GM12878 (cell line): ENCODE measurements around the gene FSTL4. TPM values are rescaled to one million over a fixed set of nuclear protein-coding genes. Genes with fewer than 3 reads are reported as not detected.

Experiments used
- ATAC-seq: fragments of 200-7000 bp; cut with Tn5 transposase; 3 replicates; pipeline ENCODE4 v1.9.1; 2020; ENCODE audit warnings: mild to moderate bottlenecking, moderate library complexity
- BruUV-seq: library from RNA; stranded (reverse); fragments of 400-500 nt; replicated peaks from 2 replicates; lab custom pipeline; 2021; lab: Mats Ljungman, UMichigan
- CTCF ChIA-PET: fragments of 300-600 bp; sonication (Branson Sonifier 250); formaldehyde crosslinking; extraction: SDS; loops from one replicate; lab custom pipeline; 2021; ENCODE audit warnings: inconsistent platforms; lab: Yijun Ruan, JAX
- POLR2A ChIA-PET: fragments of 350-600 bp; formaldehyde crosslinking; extraction: SDS; loops from one replicate; lab custom pipeline; 2021; ENCODE audit warnings: inconsistent platforms; lab: Charles Lee
- RAD21 ChIA-PET: fragments of 300-600 bp; sonication (Branson Sonifier 250); formaldehyde crosslinking; loops from one replicate; lab custom pipeline; 2023; ENCODE audit warnings: antibody characterized with exemption; ENCODE audit not compliant: unreplicated experiment; lab: Charles Lee
- SMC1A ChIA-PET: fragments of 300-600 bp; sonication (Branson Sonifier 250); formaldehyde crosslinking; loops from one replicate; lab custom pipeline; 2023; ENCODE audit not compliant: unreplicated experiment, uncharacterized antibody; lab: Charles Lee
- DNase-seq: peaks from one replicate; pipeline ENCODE4 v3.0.0-alpha.2; 2011; ENCODE audit warnings: low read depth, low spot score
- FAIRE-seq: peaks from 3 replicates; lab custom pipeline; 2011; peaks lifted over from hg19 to GRCh38; lab: Jason Lieb, UNC
- H2AFZ ChIP-seq: 2 replicates; pipeline ENCODE4 v1.6.0; 2011; ENCODE audit warnings: low read depth, low read length, control low read depth; ENCODE audit not compliant: control insufficient read depth
- H3K27ac ChIP-seq: 2 replicates; pipeline ENCODE4 v1.5.1; 2011; ENCODE audit warnings: control low read depth; ENCODE audit not compliant: control insufficient read depth, insufficient read depth
- H3K27me3 ChIP-seq, 2 experiments: replicated peaks in 1 of 2; 2 replicates each; pipeline versions ENCODE4 v1.6.0 to v1.6.1; 2011; ENCODE audit warnings: low read length in 1 of 2; ENCODE audit not compliant: control insufficient read depth in 2 of 2, insufficient read depth in 2 of 2
- H3K36me3 ChIP-seq, 2 experiments: 2 replicates each; pipeline ENCODE4 v1.5.1; 2011; ENCODE audit warnings: low read length in 1 of 2; ENCODE audit not compliant: control insufficient read depth in 2 of 2, insufficient read depth in 2 of 2
- H3K4me1 ChIP-seq: 2 replicates; pipeline ENCODE4 v1.6.1; 2011; ENCODE audit warnings: mild to moderate bottlenecking, low read length, moderate library complexity, mixed read lengths; ENCODE audit not compliant: control insufficient read depth, insufficient read depth
- H3K4me2 ChIP-seq: 2 replicates; pipeline ENCODE4 v1.6.0; 2011; ENCODE audit warnings: control low read depth; ENCODE audit not compliant: control insufficient read depth, insufficient read depth
- H3K4me3 ChIP-seq: fragments of 200-600 bp; sonication (generic); 2 replicates; pipeline ENCODE4 v1.5.1; 2016
- H3K79me2 ChIP-seq: 2 replicates; pipeline ENCODE4 v1.6.0; 2011; ENCODE audit warnings: low read length; ENCODE audit not compliant: control insufficient read depth, insufficient read depth
- H3K9ac ChIP-seq: 2 replicates; pipeline ENCODE4 v1.8.0; 2011; ENCODE audit warnings: low read length, control low read depth, mixed read lengths; ENCODE audit not compliant: control insufficient read depth, insufficient read depth
- H3K9me3 ChIP-seq: replicated peaks from 3 replicates; pipeline ENCODE4 v1.5.1; 2011; ENCODE audit warnings: mild to moderate bottlenecking, low read length; ENCODE audit not compliant: control insufficient read depth, insufficient read depth
- H4K20me1 ChIP-seq: 2 replicates; pipeline ENCODE4 v1.6.0; 2011; ENCODE audit not compliant: control insufficient read depth, insufficient read depth
- EGR1 ChIP-seq, 2 experiments: IDR thresholded peaks; 1 replicate in 1 of 2; 2 replicates in 1 of 2; pipeline ENCODE4 v1.6.1; 2011 to 2012; ENCODE audit warnings: low read depth in 2 of 2, low read length in 2 of 2, borderline replicate concordance in 1 of 2, mild to moderate bottlenecking in 1 of 2, moderate library complexity in 1 of 2
- EZH2 ChIP-seq: IDR thresholded peaks from 2 replicates; pipeline ENCODE4 v1.6.1; 2012; ENCODE audit warnings: low read depth, mild to moderate bottlenecking, control low read depth, inconsistent platforms, low read length, borderline replicate concordance; ENCODE audit not compliant: control insufficient read depth
- FOXK2 ChIP-seq: fragments of 450-650 bp; IDR thresholded peaks from 2 replicates; pipeline ENCODE4 v1.6.1; 2017; ENCODE audit warnings: mild to moderate bottlenecking, moderate library complexity
- HCFC1 ChIP-seq: fragments of 150-350 bp; IDR thresholded peaks from 2 replicates; pipeline ENCODE4 v1.6.1; 2014; ENCODE audit warnings: low read length
- LARP7 ChIP-seq: fragments of 450-650 bp; IDR thresholded peaks from 2 replicates; pipeline ENCODE4 v1.6.1; 2017; ENCODE audit warnings: mild to moderate bottlenecking
- SPI1 ChIP-seq: IDR thresholded peaks from 2 replicates; pipeline ENCODE4 v1.6.1; 2011; ENCODE audit warnings: low read depth, mild to moderate bottlenecking, low read length, moderate library complexity, borderline replicate concordance; ENCODE audit not compliant: insufficient read depth
- WGBS: methylation state at CpG from one replicate; pipeline ENCODE4 v1.1.6; 2016; ENCODE audit warnings: low lambda C conversion rate; ENCODE audit not compliant: insufficient replicate concordance, insufficient coverage; ENCODE audit errors: missing lambda C conversion rate; 5-methylcytosine and 5-hydroxymethylcytosine counted together
- in situ Hi-C: fragments of 300-500 bp; cut with MboI; formaldehyde crosslinking; loops from 9 replicates; pipeline ENCODE4 v1.14.3; 2018; ENCODE audit warnings: mixed read lengths
- intact Hi-C: fragments of 100-400 bp; cut with micrococcal nuclease; formaldehyde crosslinking; loops from one replicate; pipeline ENCODE4 v1.14.2; 2022; ENCODE audit not compliant: unreplicated experiment
- polyA plus RNA-seq, 11 experiments: library from polyadenylated mRNA; depleted of rRNA in 4 of 11; unstranded in 6 of 11; stranded (reverse) in 5 of 11; fragments of >200 nt; fragmentation: Nextera tagmentation in 4 of 11; fragmentation: Illumina TruSeq in 1 of 11; extraction: Ambion mirVana in 4 of 11; extraction: Trizol in 1 of 11; gene quantifications; 1 replicate in 1 of 11; 2 replicates in 10 of 11; pipeline versions ENCODE4 v1.2.1 to v1.2.3, GENCODE V29; 2011 to 2016; ENCODE audit warnings: inconsistent platforms in 2 of 11, missing spikeins in 2 of 11, low read depth in 1 of 11
- total RNA-seq, 4 experiments: library from RNA; depleted of rRNA in 3 of 4; stranded (reverse); fragments of >200 nt in 3 of 4; fragmentation: Illumina TruSeq in 1 of 4; extraction: Trizol in 1 of 4; gene quantifications; 2 replicates each; pipeline versions ENCODE4 v1.2.1 to v1.2.3, GENCODE V29; 2013 to 2021
- TF ChIP-seq, protein P1 (sequence below): fragments of 450-650 bp; IDR thresholded peaks from 2 replicates; pipeline ENCODE4 v1.6.1; 2016; ENCODE audit warnings: mild to moderate bottlenecking
- TF ChIP-seq, protein P2 (sequence below): fragments of 450-650 bp; IDR thresholded peaks from 2 replicates; pipeline ENCODE4 v1.6.1; 2016; ENCODE audit warnings: mild to moderate bottlenecking

Gene FSTL4
- total and polyA plus RNA-seq, 10 of the 15 experiments (the other 5 are each of a cell fraction or from before 2014, with no cell fraction given) = 0.01 to 0.79 (median 0.21) TPM; not detected in 6

DNA sequence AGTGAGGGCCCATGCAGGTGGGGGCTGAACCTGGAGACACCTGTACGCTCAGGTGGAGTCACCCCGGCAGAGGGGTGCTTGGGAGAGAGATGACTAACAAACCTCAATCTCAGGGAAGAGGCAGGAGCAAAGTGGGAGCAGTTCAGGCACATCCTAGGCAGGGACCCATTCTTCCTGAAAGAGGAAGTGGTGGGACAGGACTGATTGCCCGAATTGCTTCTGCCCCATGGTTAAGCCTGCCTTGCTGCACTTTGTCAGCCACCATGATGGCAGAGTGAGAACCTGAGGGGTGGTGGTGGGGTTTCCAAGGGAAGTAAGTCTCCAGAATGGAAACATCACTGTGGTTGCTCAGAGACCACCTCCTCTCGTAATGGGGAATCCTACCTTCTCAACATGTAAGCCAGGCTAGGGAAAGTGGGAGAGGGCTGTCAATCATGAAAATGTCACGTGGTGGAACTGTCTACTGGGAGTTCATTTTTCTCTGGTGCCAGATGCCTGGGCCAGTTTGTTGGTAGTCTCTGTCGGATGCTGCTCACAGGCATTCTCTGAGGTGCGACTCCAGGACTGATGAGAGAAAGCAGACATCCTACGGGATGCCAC lies 410.2 kb downstream of the FSTL4 start:
- no peak overlapping the region for H3K4me3 ChIP-seq
- no peak for DNase-seq
- no peak overlapping the region for H2AFZ ChIP-seq
- FAIRE-seq = no peak
- H4K20me1 ChIP-seq = no peaks in the 10 kb centered on the region
- intact Hi-C loops (no loop called here), in situ Hi-C loops (no loop called here)
- CTCF ChIA-PET = no interaction called here
- TF ChIP-seq SPI1 (peak; percentile 45; the same call in 1 of the 2 replicates), FOXK2 (no peak)
- TF ChIP-seq, protein P1, sequence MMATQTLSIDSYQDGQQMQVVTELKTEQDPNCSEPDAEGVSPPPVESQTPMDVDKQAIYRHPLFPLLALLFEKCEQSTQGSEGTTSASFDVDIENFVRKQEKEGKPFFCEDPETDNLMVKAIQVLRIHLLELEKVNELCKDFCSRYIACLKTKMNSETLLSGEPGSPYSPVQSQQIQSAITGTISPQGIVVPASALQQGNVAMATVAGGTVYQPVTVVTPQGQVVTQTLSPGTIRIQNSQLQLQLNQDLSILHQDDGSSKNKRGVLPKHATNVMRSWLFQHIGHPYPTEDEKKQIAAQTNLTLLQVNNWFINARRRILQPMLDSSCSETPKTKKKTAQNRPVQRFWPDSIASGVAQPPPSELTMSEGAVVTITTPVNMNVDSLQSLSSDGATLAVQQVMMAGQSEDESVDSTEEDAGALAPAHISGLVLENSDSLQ = 0 out of 2 replicates have a peak, but pooled peaks have one; percentile 29
- RAD21 ChIA-PET = no interaction called here
- ATAC-seq = no peak
- 75% methylated on average over 8 of the region's 8 CpGs for WGBS
- H3K27me3 ChIP-seq = no peaks in the 10 kb centered on the region; a peak in 1 of 4 replicates
- BruUV-seq = no TSS peak
- H3K4me2 ChIP-seq = no peak overlapping the region
- SMC1A ChIA-PET = no interaction called here
- H3K9ac ChIP-seq = no peak overlapping the region
- H3K4me1 ChIP-seq = no peaks in the 10 kb centered on the region
- no peak overlapping the region for H3K27ac ChIP-seq
- POLR2A ChIA-PET = no interaction called here
- H3K79me2 ChIP-seq = no peaks in the 10 kb centered on the region
- no peaks in the 10 kb centered on the region; the same call in 2 of the 3 replicates for H3K9me3 ChIP-seq
- no peaks in the 10 kb centered on the region for H3K36me3 ChIP-seq

DNA sequence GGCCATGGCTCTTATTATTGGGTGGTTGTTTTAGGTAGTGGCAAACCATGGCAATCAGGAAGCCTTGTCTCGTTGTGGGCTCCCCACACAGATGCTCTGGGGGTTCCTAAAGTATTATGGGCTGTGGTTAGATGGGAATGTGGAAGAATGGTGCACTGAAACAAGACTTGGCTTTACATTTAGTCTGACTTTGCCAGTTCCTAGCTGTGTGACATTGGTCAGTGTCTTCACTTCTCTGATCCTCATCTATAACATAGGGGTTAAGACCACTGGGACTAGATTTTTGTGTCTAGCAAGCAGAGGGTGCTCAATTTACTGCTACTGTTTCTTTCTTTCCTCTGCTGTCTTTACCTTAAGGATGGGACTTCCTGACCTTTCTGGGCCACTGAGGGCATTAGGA lies 411.0 kb downstream of the FSTL4 start:
- Histone ChIP-seq H2AFZ (no peak overlapping the region), H3K4me1 (no peaks in the 10 kb centered on the region), H3K9ac (no peak overlapping the region), H3K36me3 (no peaks in the 10 kb centered on the region), H4K20me1 (no peaks in the 10 kb centered on the region), H3K4me3 (no peak overlapping the region), H3K4me2 (no peak overlapping the region), H3K27ac (no peak overlapping the region), H3K27me3 (no peaks in the 10 kb centered on the region; a peak in 1 of 4 replicates), H3K9me3 (no peaks in the 10 kb centered on the region; the same call in 2 of the 3 replicates), H3K79me2 (no peaks in the 10 kb centered on the region)
- WGBS = 0% methylated on average over 1 of the region's 1 CpG
- ChIA-PET RAD21 (no interaction called here), SMC1A (no interaction called here), POLR2A (no interaction called here), CTCF (no interaction called here)
- FAIRE-seq (no peak), ATAC-seq (no peak), DNase-seq (no peak)
- in situ Hi-C loops = no loop called here
- TF ChIP-seq EGR1 (IDR thresholded peaks at IDR 0.05; ENCODE audit: borderline replicate concordance in 1 of 2, low read depth in 2 of 2, low read length in 2 of 2) = no peak
- TF ChIP-seq, protein P2, sequence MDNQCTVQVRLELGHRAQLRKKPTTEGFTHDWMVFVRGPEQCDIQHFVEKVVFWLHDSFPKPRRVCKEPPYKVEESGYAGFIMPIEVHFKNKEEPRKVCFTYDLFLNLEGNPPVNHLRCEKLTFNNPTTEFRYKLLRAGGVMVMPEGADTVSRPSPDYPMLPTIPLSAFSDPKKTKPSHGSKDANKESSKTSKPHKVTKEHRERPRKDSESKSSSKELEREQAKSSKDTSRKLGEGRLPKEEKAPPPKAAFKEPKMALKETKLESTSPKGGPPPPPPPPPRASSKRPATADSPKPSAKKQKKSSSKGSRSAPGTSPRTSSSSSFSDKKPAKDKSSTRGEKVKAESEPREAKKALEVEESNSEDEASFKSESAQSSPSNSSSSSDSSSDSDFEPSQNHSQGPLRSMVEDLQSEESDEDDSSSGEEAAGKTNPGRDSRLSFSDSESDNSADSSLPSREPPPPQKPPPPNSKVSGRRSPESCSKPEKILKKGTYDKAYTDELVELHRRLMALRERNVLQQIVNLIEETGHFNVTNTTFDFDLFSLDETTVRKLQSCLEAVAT = no peak
- no peak for TF ChIP-seq EZH2
- no peak for TF ChIP-seq LARP7
- TF ChIP-seq HCFC1 = no peak
- intact Hi-C loops = no loop called here
- BruUV-seq = no TSS peak
